Mammary epithelial cell (primary cell): ENCODE data around the gene AGBL2.

ENCODE experiments used
- EZH2 ChIP-seq: IDR thresholded peaks from 2 replicates; pipeline ENCODE4 v1.6.1; 2012; ENCODE audit warnings: low read length, inconsistent platforms, borderline replicate concordance
- TF ChIP-seq, protein P1 (sequence below), 2 donors: IDR thresholded peaks in 1 of 2; conservative IDR thresholded peaks in 1 of 2; 2 replicates each; pipeline ENCODE4 v1.5.1; 2011 to 2012; ENCODE audit warnings: inconsistent platforms in 2 of 2, low read length in 2 of 2, mild to moderate bottlenecking in 2 of 2, control low read depth in 1 of 2, low read depth in 1 of 2; ENCODE audit not compliant: insufficient read depth in 1 of 2; ENCODE audit errors: extremely low read depth in 1 of 2

DNA sequence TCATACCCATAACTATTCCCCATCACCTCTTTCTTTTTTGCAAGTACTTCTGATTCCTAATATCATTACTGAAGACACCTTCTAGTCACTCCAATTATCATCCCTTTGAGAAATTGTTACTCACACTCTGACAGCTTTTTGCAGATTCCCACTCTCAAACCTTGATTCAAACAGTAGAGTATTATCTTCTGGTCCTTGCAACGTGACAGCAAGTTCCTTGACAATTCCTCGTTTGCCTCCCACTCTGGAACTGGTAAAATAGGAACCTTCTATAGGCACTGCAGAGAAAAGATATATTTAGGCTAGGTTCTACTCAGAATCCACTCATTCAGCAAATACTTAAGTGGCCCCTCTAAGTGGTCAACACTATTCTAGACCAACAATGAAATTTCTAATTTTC lies 23.2 kb downstream of the AGBL2 start:
- TF ChIP-seq, protein P1, sequence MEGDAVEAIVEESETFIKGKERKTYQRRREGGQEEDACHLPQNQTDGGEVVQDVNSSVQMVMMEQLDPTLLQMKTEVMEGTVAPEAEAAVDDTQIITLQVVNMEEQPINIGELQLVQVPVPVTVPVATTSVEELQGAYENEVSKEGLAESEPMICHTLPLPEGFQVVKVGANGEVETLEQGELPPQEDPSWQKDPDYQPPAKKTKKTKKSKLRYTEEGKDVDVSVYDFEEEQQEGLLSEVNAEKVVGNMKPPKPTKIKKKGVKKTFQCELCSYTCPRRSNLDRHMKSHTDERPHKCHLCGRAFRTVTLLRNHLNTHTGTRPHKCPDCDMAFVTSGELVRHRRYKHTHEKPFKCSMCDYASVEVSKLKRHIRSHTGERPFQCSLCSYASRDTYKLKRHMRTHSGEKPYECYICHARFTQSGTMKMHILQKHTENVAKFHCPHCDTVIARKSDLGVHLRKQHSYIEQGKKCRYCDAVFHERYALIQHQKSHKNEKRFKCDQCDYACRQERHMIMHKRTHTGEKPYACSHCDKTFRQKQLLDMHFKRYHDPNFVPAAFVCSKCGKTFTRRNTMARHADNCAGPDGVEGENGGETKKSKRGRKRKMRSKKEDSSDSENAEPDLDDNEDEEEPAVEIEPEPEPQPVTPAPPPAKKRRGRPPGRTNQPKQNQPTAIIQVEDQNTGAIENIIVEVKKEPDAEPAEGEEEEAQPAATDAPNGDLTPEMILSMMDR (conservative IDR thresholded peaks at IDR 0.05 in 1 of 2, IDR thresholded peaks at IDR 0.05 in 1 of 2; ENCODE audit: extremely low read depth in 1 of 2, insufficient read depth in 1 of 2, low read depth in 1 of 2, low read length in 2 of 2): no peak
- TF ChIP-seq EZH2: no peak
